Endodermal cell (in vitro differentiated cells): ENCODE results near the gene DCN. TPM values are rescaled to one million over a fixed set of nuclear protein-coding genes. Genes with fewer than 3 reads are reported as not detected.

ENCODE experiments used
- DNase-seq: peaks from one replicate; pipeline ENCODE4 v3.0.0-alpha.2; 2017
- H3K27ac ChIP-seq: 2 replicates; pipeline ENCODE4 v1.5.1; 2013; ENCODE audit warnings: mild to moderate bottlenecking, low read depth, low read length, moderate library complexity
- H3K27me3 ChIP-seq: 2 replicates; pipeline ENCODE4 v1.6.1; 2013; ENCODE audit warnings: mild to moderate bottlenecking, low read length, moderate library complexity; ENCODE audit not compliant: insufficient read depth, control insufficient read depth, poor library complexity, severe bottlenecking
- H3K36me3 ChIP-seq: 2 replicates; pipeline ENCODE4 v1.7.0; 2013; ENCODE audit warnings: mild to moderate bottlenecking, low read length, moderate library complexity; ENCODE audit not compliant: control insufficient read depth, insufficient read depth
- H3K4me1 ChIP-seq: one replicate; pipeline ENCODE4 v1.7.0; 2013; ENCODE audit warnings: low read length; ENCODE audit not compliant: control insufficient read depth, insufficient read depth
- H3K4me3 ChIP-seq: 2 replicates; pipeline ENCODE4 v1.5.1; 2013; ENCODE audit warnings: mild to moderate bottlenecking, low read length, moderate library complexity
- H3K9ac ChIP-seq: 2 replicates; pipeline ENCODE4 v1.6.1; 2013; ENCODE audit warnings: mild to moderate bottlenecking, low read length, moderate library complexity; ENCODE audit not compliant: poor library complexity, severe bottlenecking; ENCODE audit errors: extremely low read depth
- H3K9me3 ChIP-seq: 2 replicates; pipeline ENCODE4 v1.6.1; 2013; ENCODE audit warnings: mild to moderate bottlenecking, low read length, moderate library complexity; ENCODE audit not compliant: control insufficient read depth
- H3K27ac Mint-ChIP-seq: 2 replicates; pipeline ENCODE4 v1.8.0; 2020; ENCODE audit warnings: mixed read lengths
- H3K27me3 Mint-ChIP-seq: 2 replicates; pipeline ENCODE4 v1.8.0; 2021; ENCODE audit warnings: mild to moderate bottlenecking, mixed read lengths; ENCODE audit not compliant: insufficient read depth
- H3K36me3 Mint-ChIP-seq: 2 replicates; pipeline ENCODE4 v1.8.0; 2020; ENCODE audit warnings: low read depth, mixed read lengths
- H3K4me1 Mint-ChIP-seq: 2 replicates; pipeline ENCODE4 v1.8.0; 2020; ENCODE audit warnings: mixed read lengths
- H3K4me3 Mint-ChIP-seq: 2 replicates; pipeline ENCODE4 v1.8.0; 2020; ENCODE audit warnings: mild to moderate bottlenecking, moderate library complexity, mixed read lengths
- H3K9me3 Mint-ChIP-seq: 2 replicates; pipeline ENCODE4 v1.8.0; 2020; ENCODE audit warnings: mild to moderate bottlenecking, mixed read lengths
- WGBS, 2 experiments: methylation state at CpG; one replicate each; pipeline versions ENCODE4 v1.1.5 to v1.1.7; 2013; ENCODE audit warnings: missing lambda C conversion rate in 2 of 2, mixed read lengths in 1 of 2; ENCODE audit not compliant: insufficient coverage in 1 of 2, insufficient read length in 1 of 2; 5-methylcytosine and 5-hydroxymethylcytosine counted together
- total RNA-seq, 2 donors: library from RNA; stranded (reverse); fragmentation: NEBNext Ultra II Directional in 1 of 2; extraction: Animal tissue kit (Norgen Biotek cat#: 25700) in 1 of 2; gene quantifications; 2 replicates in 1 of 2; 3 replicates in 1 of 2; pipeline ENCODE4 v1.2.1, GENCODE V29; 2021
- TF ChIP-seq, protein P1 (sequence below): fragments of 200-600 bp; sonication (generic); conservative IDR thresholded peaks from 2 replicates; pipeline ENCODE4 v1.5.0; 2021; ENCODE audit warnings: antibody characterized with exemption, mild to moderate bottlenecking

Gene DCN
- total RNA-seq, 2 donors from 2014 or later, result not detected

DNA sequence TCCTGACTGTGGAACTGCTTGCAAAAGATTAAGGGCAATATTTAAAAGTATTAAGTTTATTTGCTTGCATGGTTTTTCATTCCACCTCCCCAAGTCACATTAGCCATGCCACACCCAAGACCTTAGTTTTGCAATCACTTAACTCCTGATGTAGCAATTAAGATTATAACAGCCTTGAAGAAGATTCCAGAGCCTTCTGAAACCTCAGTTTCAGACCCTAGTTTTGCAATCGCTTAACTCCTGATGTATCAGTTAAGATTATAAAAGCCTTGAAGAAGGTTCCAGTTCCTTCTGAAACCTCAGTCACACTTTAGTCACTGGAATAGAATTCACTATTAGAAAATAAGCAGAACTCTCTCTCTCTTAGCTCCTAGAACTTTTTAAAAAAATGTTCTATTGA lies 42.7 kb upstream of the DCN start:
- no peak overlapping the region for H3K27ac Mint-ChIP-seq
- H3K4me3 Mint-ChIP-seq, result no peak overlapping the region
- no peaks in the 10 kb centered on the region for H3K27me3 Mint-ChIP-seq
- H3K4me1 Mint-ChIP-seq, result no peaks in the 10 kb centered on the region
- no peak overlapping the region for H3K4me3 ChIP-seq
- no peak for DNase-seq
- H3K4me1 ChIP-seq, result no peaks in the 10 kb centered on the region
- no peaks in the 10 kb centered on the region for H3K9me3 Mint-ChIP-seq
- H3K36me3 ChIP-seq, result no peaks in the 10 kb centered on the region
- no peaks in the 10 kb centered on the region for H3K36me3 Mint-ChIP-seq
- 89 to 100% methylated on average over 1 of the region's 1 CpG for WGBS, 2 experiments
- H3K27me3 ChIP-seq, result no peaks in the 10 kb centered on the region
- TF ChIP-seq, protein P1, sequence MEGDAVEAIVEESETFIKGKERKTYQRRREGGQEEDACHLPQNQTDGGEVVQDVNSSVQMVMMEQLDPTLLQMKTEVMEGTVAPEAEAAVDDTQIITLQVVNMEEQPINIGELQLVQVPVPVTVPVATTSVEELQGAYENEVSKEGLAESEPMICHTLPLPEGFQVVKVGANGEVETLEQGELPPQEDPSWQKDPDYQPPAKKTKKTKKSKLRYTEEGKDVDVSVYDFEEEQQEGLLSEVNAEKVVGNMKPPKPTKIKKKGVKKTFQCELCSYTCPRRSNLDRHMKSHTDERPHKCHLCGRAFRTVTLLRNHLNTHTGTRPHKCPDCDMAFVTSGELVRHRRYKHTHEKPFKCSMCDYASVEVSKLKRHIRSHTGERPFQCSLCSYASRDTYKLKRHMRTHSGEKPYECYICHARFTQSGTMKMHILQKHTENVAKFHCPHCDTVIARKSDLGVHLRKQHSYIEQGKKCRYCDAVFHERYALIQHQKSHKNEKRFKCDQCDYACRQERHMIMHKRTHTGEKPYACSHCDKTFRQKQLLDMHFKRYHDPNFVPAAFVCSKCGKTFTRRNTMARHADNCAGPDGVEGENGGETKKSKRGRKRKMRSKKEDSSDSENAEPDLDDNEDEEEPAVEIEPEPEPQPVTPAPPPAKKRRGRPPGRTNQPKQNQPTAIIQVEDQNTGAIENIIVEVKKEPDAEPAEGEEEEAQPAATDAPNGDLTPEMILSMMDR, result no peak
- no peak overlapping the region for H3K9ac ChIP-seq
- no peaks in the 10 kb centered on the region for H3K9me3 ChIP-seq
- H3K27ac ChIP-seq, result no peak overlapping the region

DNA sequence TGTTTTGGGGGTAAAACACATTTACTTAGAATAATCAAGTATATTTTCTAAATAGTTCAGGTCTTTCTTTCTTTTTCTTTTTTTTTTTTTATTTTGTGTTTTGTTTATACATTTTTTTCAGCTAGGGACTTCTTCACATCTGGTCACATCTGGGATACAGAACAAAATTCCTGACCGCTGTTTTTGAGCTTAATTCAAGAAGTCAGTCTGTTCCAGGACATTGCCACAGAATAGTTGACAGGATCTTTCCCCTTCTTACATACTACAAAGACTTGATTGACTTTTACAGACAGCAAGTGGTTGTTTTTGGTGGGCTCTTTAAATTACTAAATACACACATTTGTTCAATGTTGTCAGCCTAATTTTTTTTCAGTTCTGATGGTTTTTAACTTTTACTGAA lies 41.8 kb upstream of the DCN start:
- Mint-ChIP-seq H3K4me1 (no peaks in the 10 kb centered on the region), H3K9me3 (no peaks in the 10 kb centered on the region), H3K27ac (no peak overlapping the region), H3K27me3 (no peaks in the 10 kb centered on the region), H3K36me3 (no peaks in the 10 kb centered on the region), H3K4me3 (no peak overlapping the region)
- Histone ChIP-seq H3K4me1 (no peaks in the 10 kb centered on the region), H3K27ac (no peak overlapping the region), H3K9ac (no peak overlapping the region), H3K36me3 (no peaks in the 10 kb centered on the region), H3K4me3 (no peak overlapping the region), H3K27me3 (no peaks in the 10 kb centered on the region), H3K9me3 (no peaks in the 10 kb centered on the region)
- 93 to 100% methylated on average over 1 of the region's 1 CpG for WGBS, 2 experiments
- TF ChIP-seq, protein P1, result no peak
- no peak for DNase-seq

DNA sequence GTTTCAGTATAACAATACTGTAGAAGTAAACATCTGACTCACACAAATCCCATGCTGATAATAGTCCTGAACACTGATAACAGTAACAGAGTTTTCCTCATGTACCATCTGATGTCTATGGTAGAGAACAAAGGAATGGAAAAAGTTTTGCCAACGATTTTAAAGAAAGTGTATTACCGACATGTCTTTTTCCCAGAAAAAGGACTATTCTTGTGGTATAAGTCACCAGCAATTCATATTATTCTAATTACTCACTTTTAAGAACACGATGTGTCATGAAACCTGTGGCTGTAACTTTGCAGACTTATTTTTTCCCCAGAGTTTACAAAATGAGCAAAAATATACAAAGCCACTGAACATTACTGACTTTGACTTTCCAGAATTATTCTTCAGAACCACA lies 40.1 kb upstream of the DCN start:
- no peaks in the 10 kb centered on the region for H3K4me1 ChIP-seq
- WGBS, 2 experiments, result 93% methylated on average over 3 of the region's 3 CpGs
- H3K9me3 ChIP-seq, result no peaks in the 10 kb centered on the region
- no peaks in the 10 kb centered on the region for H3K27me3 ChIP-seq
- H3K27ac ChIP-seq, result no peak overlapping the region
- Mint-ChIP-seq H3K27ac (no peak overlapping the region), H3K4me1 (no peaks in the 10 kb centered on the region), H3K9me3 (no peaks in the 10 kb centered on the region), H3K36me3 (no peaks in the 10 kb centered on the region), H3K4me3 (no peak overlapping the region), H3K27me3 (no peaks in the 10 kb centered on the region)
- no peak for DNase-seq
- no peak overlapping the region for H3K9ac ChIP-seq
- no peak overlapping the region for H3K4me3 ChIP-seq
- no peaks in the 10 kb centered on the region for H3K36me3 ChIP-seq
- TF ChIP-seq, protein P1, result no peak
